B cell (primary cell): ENCODE results near the gene RASGEF1C. TPM values are rescaled to one million over a fixed set of nuclear protein-coding genes. Genes with fewer than 3 reads are reported as not detected.
A peak's percentile ranks its signal among the peaks of the same experiment; 100 is the strongest.

Experiments used
- ATAC-seq: fragments of 200-7000 bp; cut with Tn5 transposase; one replicate; pipeline ENCODE4 v1.10.0; 2021; ENCODE audit warnings: low read depth, mild to moderate bottlenecking, moderate number of reproducible peaks, moderate library complexity
- CTCF ChIA-PET: fragments of 350-600 bp; sonication (Branson Sonifier 250); formaldehyde crosslinking; loops from one replicate; lab custom pipeline; 2021; ENCODE audit warnings: antibody characterized with exemption, inconsistent platforms; lab: Charles Lee
- POLR2A ChIA-PET: fragments of 350-600 bp; sonication (Branson Sonifier 250); formaldehyde crosslinking; loops from one replicate; lab custom pipeline; 2021; ENCODE audit warnings: antibody characterized with exemption; lab: Charles Lee
- DNase-seq: peaks from one replicate; pipeline ENCODE4 v3.0.0; 2013
- H2AFZ ChIP-seq: 2 replicates; pipeline ENCODE4 v1.6.1; 2012; ENCODE audit warnings: mild to moderate bottlenecking, low read depth, low read length; ENCODE audit not compliant: insufficient read depth, poor library complexity, severe bottlenecking
- H3K27ac ChIP-seq, 2 donors: 1 replicate in 1 of 2; 2 replicates in 1 of 2; pipeline ENCODE4 v1.5.1; 2012 to 2013; ENCODE audit warnings: low read length in 2 of 2, mild to moderate bottlenecking in 2 of 2, moderate library complexity in 1 of 2
- H3K27me3 ChIP-seq, 4 experiments: fragments of 200-600 bp in 1 of 4; sonication (generic) in 1 of 4; replicated peaks in 1 of 4; 1 replicate in 2 of 4; 2 replicates in 2 of 4; pipeline versions ENCODE4 v1.6.1 to v1.7.0; 2013 to 2016; ENCODE audit warnings: low read length in 3 of 4, mild to moderate bottlenecking in 2 of 4, mixed read lengths in 1 of 4, moderate library complexity in 1 of 4; ENCODE audit not compliant: insufficient read depth in 4 of 4, control insufficient read depth in 3 of 4; ENCODE audit errors: control extremely low read depth in 1 of 4
- H3K36me3 ChIP-seq, 2 experiments: replicated peaks in 1 of 2; 1 replicate in 1 of 2; 2 replicates in 1 of 2; pipeline versions ENCODE4 v1.6.1 to v1.7.1; 2013; ENCODE audit warnings: low read length in 1 of 2; ENCODE audit not compliant: insufficient read depth in 2 of 2, control insufficient read depth in 1 of 2; ENCODE audit errors: control extremely low read depth in 1 of 2, extremely low read depth in 1 of 2
- H3K4me1 ChIP-seq, 2 donors: fragments of 200-600 bp in 1 of 2; sonication (generic) in 1 of 2; 1 replicate in 1 of 2; 2 replicates in 1 of 2; pipeline versions ENCODE4 v1.5.1 to v1.6.1; 2013 to 2017; ENCODE audit warnings: low read length in 2 of 2; ENCODE audit not compliant: control insufficient read depth in 2 of 2, insufficient read depth in 2 of 2
- H3K4me2 ChIP-seq: replicated peaks from 2 replicates; pipeline ENCODE3; 2012; ENCODE audit warnings: mild to moderate bottlenecking, low read depth, low read length; ENCODE audit not compliant: poor library complexity, severe bottlenecking
- H3K4me3 ChIP-seq, 5 experiments: fragments of 200-600 bp in 1 of 5; sonication (generic) in 1 of 5; 1 replicate in 3 of 5; 2 replicates in 2 of 5; pipeline versions ENCODE4 v1.5.1 to v1.7.0; 2011 to 2016; ENCODE audit warnings: low read length in 4 of 5, mild to moderate bottlenecking in 4 of 5, low read depth in 2 of 5, control low read depth in 1 of 5, moderate library complexity in 1 of 5; ENCODE audit not compliant: insufficient read depth in 1 of 5; ENCODE audit errors: control extremely low read depth in 1 of 5, extremely low read depth in 1 of 5
- H3K79me2 ChIP-seq: fragments of 200-600 bp; sonication (generic); one replicate; pipeline ENCODE4 v1.6.0; 2016; ENCODE audit warnings: low read length; ENCODE audit not compliant: control insufficient read depth, insufficient read depth
- H3K9ac ChIP-seq: fragments of 200-600 bp; sonication (generic); 2 replicates; pipeline ENCODE4 v1.6.1; 2017; ENCODE audit warnings: mild to moderate bottlenecking, low read length, moderate library complexity
- H3K9me3 ChIP-seq, 3 donors: one replicate each; pipeline versions ENCODE4 v1.6.1 to v1.7.1; 2013; ENCODE audit warnings: low read length in 2 of 3; ENCODE audit not compliant: control insufficient read depth in 2 of 3, insufficient read depth in 1 of 3; ENCODE audit errors: control extremely low read depth in 1 of 3
- H4K20me1 ChIP-seq: 2 replicates; pipeline ENCODE4 v1.6.0; 2012; ENCODE audit warnings: mild to moderate bottlenecking, low read length; ENCODE audit not compliant: insufficient read depth, control insufficient read depth, poor library complexity, severe bottlenecking
- H3K27ac Mint-ChIP-seq: one replicate; pipeline ENCODE4 v1.8.0; 2021; ENCODE audit warnings: mixed read lengths
- H3K27me3 Mint-ChIP-seq: one replicate; pipeline ENCODE4 v1.8.0; 2021; ENCODE audit warnings: mixed read lengths
- H3K4me1 Mint-ChIP-seq: one replicate; pipeline ENCODE4 v1.8.0; 2021; ENCODE audit warnings: mixed read lengths
- H3K4me3 Mint-ChIP-seq: one replicate; pipeline ENCODE4 v1.8.0; 2021; ENCODE audit warnings: mixed read lengths
- H3K9me3 Mint-ChIP-seq: one replicate; pipeline ENCODE4 v1.8.0; 2022; ENCODE audit warnings: mixed read lengths; ENCODE audit not compliant: insufficient read depth
- EZH2 ChIP-seq: IDR thresholded peaks from 2 replicates; pipeline ENCODE4 v1.6.1; 2012; ENCODE audit warnings: borderline replicate concordance, low read depth, mild to moderate bottlenecking, moderate library complexity, low read length; ENCODE audit not compliant: insufficient read depth, poor library complexity, severe bottlenecking
- WGBS: methylation state at CpG from one replicate; pipeline ENCODE4 v1.1.5; 2013; ENCODE audit warnings: missing lambda C conversion rate; ENCODE audit not compliant: insufficient coverage; 5-methylcytosine and 5-hydroxymethylcytosine counted together
- intact Hi-C: fragments of 100-400 bp; cut with micrococcal nuclease; formaldehyde crosslinking; loops from one replicate; pipeline ENCODE4 v1.10.0; 2022
- polyA plus RNA-seq: library from polyadenylated mRNA; depleted of rRNA; stranded (reverse); fragments of >200 nt; gene quantifications from 2 replicates; pipeline ENCODE4 v1.2.3, GENCODE V29; 2012
- total RNA-seq, 2 donors: library from RNA; stranded (reverse); fragments of 120-200 nt in 1 of 2; gene quantifications; 1 replicate in 1 of 2; 2 replicates in 1 of 2; pipeline versions ENCODE4 v1.2.3 to v1.2.4, GENCODE V29; 2013 to 2022
- TF ChIP-seq, protein P1 (sequence below): fragments of 200-600 bp; IDR thresholded peaks from one replicate; pipeline ENCODE4 v1.8.0; 2022; ENCODE audit warnings: antibody characterized with exemption, mild to moderate bottlenecking

The RASGEF1C gene
- total and polyA plus RNA-seq, 2 donors (not counting 1 experiment from before 2014, with no cell fraction given): not detected

DNA sequence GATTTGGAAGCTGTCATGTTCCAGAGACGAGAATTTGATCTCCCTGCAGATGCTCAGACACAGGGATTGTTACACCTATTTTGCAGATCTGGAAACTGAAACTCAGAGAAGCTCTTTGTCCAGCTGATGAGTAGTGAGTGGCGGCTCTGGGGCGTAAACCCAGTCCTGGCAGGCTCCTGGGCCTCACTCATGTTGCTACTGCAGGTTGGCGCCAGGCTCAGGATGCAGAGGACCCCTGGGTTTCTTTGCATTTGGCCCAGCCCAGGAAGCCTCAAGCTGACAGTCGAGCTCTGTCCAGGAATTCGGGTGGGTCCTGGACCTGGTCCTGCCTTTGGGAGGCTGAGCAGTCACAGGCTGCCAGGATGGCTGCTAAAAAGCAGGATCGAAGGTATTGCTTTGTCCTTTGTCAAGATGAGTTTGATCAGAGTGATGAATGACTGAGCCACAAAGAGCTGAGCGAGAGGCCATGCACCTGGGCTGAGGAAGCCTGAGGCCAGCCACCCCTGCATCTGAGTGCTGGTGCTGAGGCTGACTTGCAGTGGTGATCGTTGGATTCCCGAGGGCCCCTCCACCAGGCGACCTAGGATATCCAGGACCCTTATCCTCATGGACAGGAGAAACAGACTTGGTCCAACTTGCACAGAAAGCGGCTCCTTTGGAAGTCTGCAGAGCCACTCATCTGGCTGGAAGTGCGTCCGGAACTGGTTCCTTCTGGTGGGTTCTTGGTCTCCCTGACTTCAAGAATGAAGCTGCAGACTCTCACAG, 129.1 kb downstream of the RASGEF1C start:
- no peak overlapping the region for H3K27ac ChIP-seq
- Mint-ChIP-seq H3K27ac (no peak overlapping the region), H3K4me3 (peak overlapping the region; percentile 64), H3K4me1 (peaks cover 6% of the 10 kb centered on the region), H3K27me3 (peaks cover 47% of the 10 kb centered on the region), H3K9me3 (no peaks in the 10 kb centered on the region)
- H3K9me3 ChIP-seq: peaks cover 0 to 19% (median 3%) of the 10 kb centered on the region in 3 donors
- intact Hi-C loops: no loop called here
- ATAC-seq: no peak
- ChIA-PET POLR2A (no interaction called here), CTCF (interaction anchor here (2.4 kb wide), 1 partner anchor 10 kb away, joined by 9 read pairs; no protein-coding TSS in a partner anchor)
- H2AFZ ChIP-seq: peak overlapping the region; percentile 26
- H3K36me3 ChIP-seq: no peaks in the 10 kb centered on the region
- no peaks in the 10 kb centered on the region for H3K79me2 ChIP-seq
- peak overlapping the region; percentile 43 for H3K4me2 ChIP-seq
- H3K9ac ChIP-seq: no peak overlapping the region
- no peaks in the 10 kb centered on the region for H4K20me1 ChIP-seq
- no peak for TF ChIP-seq EZH2
- TF ChIP-seq, protein P1, sequence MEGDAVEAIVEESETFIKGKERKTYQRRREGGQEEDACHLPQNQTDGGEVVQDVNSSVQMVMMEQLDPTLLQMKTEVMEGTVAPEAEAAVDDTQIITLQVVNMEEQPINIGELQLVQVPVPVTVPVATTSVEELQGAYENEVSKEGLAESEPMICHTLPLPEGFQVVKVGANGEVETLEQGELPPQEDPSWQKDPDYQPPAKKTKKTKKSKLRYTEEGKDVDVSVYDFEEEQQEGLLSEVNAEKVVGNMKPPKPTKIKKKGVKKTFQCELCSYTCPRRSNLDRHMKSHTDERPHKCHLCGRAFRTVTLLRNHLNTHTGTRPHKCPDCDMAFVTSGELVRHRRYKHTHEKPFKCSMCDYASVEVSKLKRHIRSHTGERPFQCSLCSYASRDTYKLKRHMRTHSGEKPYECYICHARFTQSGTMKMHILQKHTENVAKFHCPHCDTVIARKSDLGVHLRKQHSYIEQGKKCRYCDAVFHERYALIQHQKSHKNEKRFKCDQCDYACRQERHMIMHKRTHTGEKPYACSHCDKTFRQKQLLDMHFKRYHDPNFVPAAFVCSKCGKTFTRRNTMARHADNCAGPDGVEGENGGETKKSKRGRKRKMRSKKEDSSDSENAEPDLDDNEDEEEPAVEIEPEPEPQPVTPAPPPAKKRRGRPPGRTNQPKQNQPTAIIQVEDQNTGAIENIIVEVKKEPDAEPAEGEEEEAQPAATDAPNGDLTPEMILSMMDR: no peak
- DNase-seq: no peak
- no peak overlapping the region for H3K4me3 ChIP-seq
- peaks cover 0 to 39% (median 6%) of the 10 kb centered on the region in 4 experiments for H3K27me3 ChIP-seq
- peaks cover 0 to 4% of the 10 kb centered on the region in 2 donors for H3K4me1 ChIP-seq
- WGBS: 82% methylated on average over 14 of the region's 14 CpGs

DNA sequence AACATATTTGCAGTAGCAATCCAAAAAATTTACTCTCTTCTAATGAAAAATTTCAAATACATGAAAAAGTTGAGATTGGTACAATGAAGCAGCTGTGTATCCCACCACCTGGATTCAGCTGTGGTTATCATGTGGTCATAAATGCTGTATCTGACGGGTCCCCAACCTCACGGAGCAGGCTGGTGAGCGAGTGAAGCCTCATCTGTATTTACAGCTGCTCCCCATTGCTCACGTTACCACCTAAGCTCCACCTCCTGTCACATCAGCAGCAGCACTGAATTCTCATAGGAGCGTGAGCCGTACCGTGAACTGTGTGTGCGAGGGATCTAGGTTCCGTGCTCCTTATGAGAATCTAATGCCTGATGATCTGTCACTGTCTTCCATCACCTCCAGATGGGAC, 130.7 kb downstream of the RASGEF1C start:
- peaks cover 8% of the 10 kb centered on the region for H3K4me1 Mint-ChIP-seq
- no peak overlapping the region for H3K27ac Mint-ChIP-seq
- DNase-seq: no peak
- no peaks in the 10 kb centered on the region for H3K36me3 ChIP-seq
- no peak overlapping the region for H3K4me2 ChIP-seq
- 79% methylated on average over 7 of the region's 9 CpGs for WGBS
- peaks cover 0 to 19% (median 3%) of the 10 kb centered on the region in 3 donors for H3K9me3 ChIP-seq
- H3K4me3 Mint-ChIP-seq: no peak overlapping the region
- H3K27me3 Mint-ChIP-seq: peaks cover 42% of the 10 kb centered on the region
- ChIA-PET POLR2A (no interaction called here), CTCF (no interaction called here)
- H3K9me3 Mint-ChIP-seq: no peaks in the 10 kb centered on the region
- no peak overlapping the region for H3K9ac ChIP-seq
- ATAC-seq: no peak
- intact Hi-C loops: no loop called here
- TF ChIP-seq, protein P1: no peak
- no peak for TF ChIP-seq EZH2
- no peak overlapping the region for H3K27ac ChIP-seq
- H3K4me1 ChIP-seq: peaks cover 0 to 4% of the 10 kb centered on the region in 2 donors
- peaks cover 0 to 39% (median 5%) of the 10 kb centered on the region in 4 experiments for H3K27me3 ChIP-seq
- H2AFZ ChIP-seq: no peak overlapping the region
- H3K79me2 ChIP-seq: no peaks in the 10 kb centered on the region
- H4K20me1 ChIP-seq: no peaks in the 10 kb centered on the region
- no peak overlapping the region for H3K4me3 ChIP-seq
